Fibroblast of lung (primary cell): ENCODE data around the gene TMEM178A. TPM values are rescaled to one million over a fixed set of nuclear protein-coding genes. Genes with fewer than 3 reads are reported as not detected.
"Not testable (repeated sequence)": the region's sequence is repeated elsewhere in the genome, so short reads cannot be mapped to it uniquely, and the experiment has no call there.

ENCODE experiments used
- DNase-seq, 2 donors: peaks; one replicate each; pipeline versions ENCODE4 v3.0.0 to v3.0.0-alpha.2; 2010; ENCODE audit warnings: low read depth in 2 of 2
- H2AFZ ChIP-seq: 2 replicates; pipeline ENCODE4 v1.5.1; 2012; ENCODE audit warnings: low read length, control low read depth, inconsistent platforms
- H3K27ac ChIP-seq: 2 replicates; pipeline ENCODE4 v1.5.1; 2011; ENCODE audit warnings: low read length, control low read depth; ENCODE audit not compliant: insufficient read depth
- H3K27me3 ChIP-seq: 2 replicates; pipeline ENCODE4 v1.5.1; 2011; ENCODE audit warnings: mild to moderate bottlenecking, low read length; ENCODE audit not compliant: control insufficient read depth, insufficient read depth
- H3K36me3 ChIP-seq: 2 replicates; pipeline ENCODE4 v1.5.1; 2011; ENCODE audit warnings: low read length; ENCODE audit not compliant: control insufficient read depth, insufficient read depth
- H3K4me1 ChIP-seq: 2 replicates; pipeline ENCODE4 v1.5.1; 2011; ENCODE audit warnings: low read length; ENCODE audit not compliant: control insufficient read depth, insufficient read depth; ENCODE audit errors: extremely low read depth
- H3K4me2 ChIP-seq: 2 replicates; pipeline ENCODE4 v1.5.1; 2011; ENCODE audit warnings: low read length, control low read depth; ENCODE audit not compliant: insufficient read depth; ENCODE audit errors: extremely low read depth
- H3K4me3 ChIP-seq, 4 experiments: fragments of 200-600 bp in 1 of 4; sonication (generic) in 1 of 4; replicated peaks in 1 of 4; 2 replicates each; pipeline ENCODE4 v1.5.1; 2011 to 2016; ENCODE audit warnings: low read length in 4 of 4, low read depth in 3 of 4, mild to moderate bottlenecking in 3 of 4, control low read depth in 2 of 4, inconsistent platforms in 1 of 4, mixed read lengths in 1 of 4; ENCODE audit not compliant: insufficient read depth in 1 of 4; ENCODE audit errors: control extremely low read depth in 1 of 4
- H3K79me2 ChIP-seq: 2 replicates; pipeline ENCODE4 v1.5.1; 2012; ENCODE audit warnings: mild to moderate bottlenecking, low read length, inconsistent platforms; ENCODE audit not compliant: control insufficient read depth, insufficient read depth
- H3K9ac ChIP-seq: 2 replicates; pipeline ENCODE4 v1.5.1; 2011; ENCODE audit warnings: mild to moderate bottlenecking, low read length, control low read depth; ENCODE audit not compliant: insufficient read depth
- H3K9me3 ChIP-seq: 2 replicates; pipeline ENCODE4 v1.5.1; 2012; ENCODE audit warnings: low read depth, low read length; ENCODE audit not compliant: control insufficient read depth, insufficient read depth
- H4K20me1 ChIP-seq: 2 replicates; pipeline ENCODE4 v1.5.1; 2011; ENCODE audit warnings: low read length; ENCODE audit not compliant: control insufficient read depth, insufficient read depth; ENCODE audit errors: extremely low read depth
- CTCF ChIP-seq, 2 donors: IDR thresholded peaks in 1 of 2; conservative IDR thresholded peaks in 1 of 2; 1 replicate in 1 of 2; 2 replicates in 1 of 2; pipeline ENCODE4 v1.5.1; 2011 to 2012; ENCODE audit warnings: low read length in 2 of 2, control low read depth in 1 of 2, inconsistent platforms in 1 of 2, low read depth in 1 of 2, mild to moderate bottlenecking in 1 of 2
- EZH2 ChIP-seq: IDR thresholded peaks from 2 replicates; pipeline ENCODE4 v1.5.1; 2012; ENCODE audit warnings: low read length, control low read depth, mild to moderate bottlenecking; ENCODE audit errors: missing control alignments
- polyA plus RNA-seq, 2 donors: library from polyadenylated mRNA; depleted of rRNA in 1 of 2; stranded (reverse) in 1 of 2; unstranded in 1 of 2; fragments of >200 nt; gene quantifications; 2 replicates each; pipeline ENCODE4 v1.2.1, GENCODE V29; 2011 to 2012; ENCODE audit warnings: missing spikeins in 1 of 2
- total RNA-seq: library from RNA; depleted of rRNA; stranded (reverse); fragments of >200 nt; gene quantifications from 2 replicates; pipeline ENCODE4 v1.2.1, GENCODE V29; 2014

Gene TMEM178A
- total and polyA plus RNA-seq, 2 donors (not counting 1 experiment from before 2014, with no cell fraction given) = 1.5 to 6.9 TPM

- peak in 1 of 2 donors; percentile 32 for DNase-seq
- no peaks in the 10 kb centered on the region for H4K20me1 ChIP-seq
- TF ChIP-seq EZH2 (no peak), CTCF (conservative IDR thresholded peaks at IDR 0.05 in 1 of 2, IDR thresholded peaks at IDR 0.05 in 1 of 2; ENCODE audit: low read depth in 1 of 2, low read length in 2 of 2) (no peak)
- H3K4me3 ChIP-seq = no peak overlapping the region
- no peak overlapping the region for H3K9ac ChIP-seq
- H3K79me2 ChIP-seq = no peaks in the 10 kb centered on the region
- no peaks in the 10 kb centered on the region for H3K27me3 ChIP-seq
- no peaks in the 10 kb centered on the region for H3K36me3 ChIP-seq
- no peak overlapping the region for H2AFZ ChIP-seq
- peaks cover 6% of the 10 kb centered on the region for H3K4me1 ChIP-seq
- no peaks in the 10 kb centered on the region for H3K9me3 ChIP-seq
- H3K4me2 ChIP-seq = no peak overlapping the region
- H3K27ac ChIP-seq = no peak overlapping the region
These were observed 41.8 kb upstream of the TMEM178A start for GRCh38 chr2:39623917-39624316.

- Histone ChIP-seq H3K4me3 (no peak overlapping the region), H3K79me2 (no peaks in the 10 kb centered on the region), H3K27me3 (no peaks in the 10 kb centered on the region), H3K4me2 (no peak overlapping the region), H3K27ac (no peak overlapping the region), H3K9ac (no peak overlapping the region), H3K4me1 (peaks cover 3% of the 10 kb centered on the region), H3K9me3 (no peaks in the 10 kb centered on the region), H2AFZ (no peak overlapping the region), H4K20me1 (no peaks in the 10 kb centered on the region), H3K36me3 (no peaks in the 10 kb centered on the region)
- DNase-seq = no peak
- TF ChIP-seq CTCF (conservative IDR thresholded peaks at IDR 0.05 in 1 of 2, IDR thresholded peaks at IDR 0.05 in 1 of 2; ENCODE audit: low read depth in 1 of 2, low read length in 2 of 2) (no peak), EZH2 (no peak)
These were observed 40.4 kb upstream of the TMEM178A start for GRCh38 chr2:39625193-39625926.

- H3K9me3 ChIP-seq = no peaks in the 10 kb centered on the region
- H3K27me3 ChIP-seq = no peaks in the 10 kb centered on the region
- H3K36me3 ChIP-seq = no peaks in the 10 kb centered on the region
- H3K4me1 ChIP-seq = no peaks in the 10 kb centered on the region
- no peak for DNase-seq
- TF ChIP-seq CTCF (conservative IDR thresholded peaks at IDR 0.05 in 1 of 2, IDR thresholded peaks at IDR 0.05 in 1 of 2; ENCODE audit: low read depth in 1 of 2, low read length in 2 of 2) (no peak), EZH2 (no peak)
- no peak overlapping the region for H2AFZ ChIP-seq
- H3K79me2 ChIP-seq = no peaks in the 10 kb centered on the region
- H3K27ac ChIP-seq = no peak overlapping the region
- H3K9ac ChIP-seq = no peak overlapping the region
- no peaks in the 10 kb centered on the region for H4K20me1 ChIP-seq
- no peak overlapping the region for H3K4me2 ChIP-seq
- H3K4me3 ChIP-seq = no peak overlapping the region
These were observed 39.8 kb upstream of the TMEM178A start for GRCh38 chr2:39625927-39626270.

GRCh38 chr2:39628346-39628745, 37.4 kb upstream of the TMEM178A start:
- H3K4me3 ChIP-seq, H3K79me2 ChIP-seq, DNase-seq, H3K4me2 ChIP-seq, H3K27ac ChIP-seq, H2AFZ ChIP-seq, H3K27me3 ChIP-seq, H3K9ac ChIP-seq, H4K20me1 ChIP-seq, H3K4me1 ChIP-seq, H3K36me3 ChIP-seq, H3K9me3 ChIP-seq: not testable (repeated sequence)
